ENCODE data around the gene FBXL17.

FBXL17 gene

DNA sequence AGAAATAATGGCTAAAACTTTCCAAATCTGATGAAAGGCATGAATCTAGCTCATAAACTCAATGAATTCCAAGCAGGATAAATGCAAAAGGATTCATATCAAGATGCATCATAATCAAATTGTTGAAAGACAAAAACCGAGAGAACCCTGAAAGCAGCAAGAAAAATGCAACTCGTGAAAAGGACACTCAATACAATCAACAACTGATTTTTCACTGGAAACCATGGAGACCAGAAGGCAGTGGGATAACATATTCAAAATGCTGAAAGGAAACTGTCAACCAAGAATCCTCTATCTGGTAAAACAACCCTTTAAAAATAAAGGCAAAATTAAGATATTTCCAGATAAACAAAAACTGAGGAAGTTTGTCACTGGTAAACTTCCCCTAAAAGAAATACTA lies 9.5 kb downstream of the FBXL17 start:
- no peak for DNase-seq

- no peak for DNase-seq
Observed at GRCh38 chr5:108371263-108371662, 10.6 kb downstream of the FBXL17 start.

DNA sequence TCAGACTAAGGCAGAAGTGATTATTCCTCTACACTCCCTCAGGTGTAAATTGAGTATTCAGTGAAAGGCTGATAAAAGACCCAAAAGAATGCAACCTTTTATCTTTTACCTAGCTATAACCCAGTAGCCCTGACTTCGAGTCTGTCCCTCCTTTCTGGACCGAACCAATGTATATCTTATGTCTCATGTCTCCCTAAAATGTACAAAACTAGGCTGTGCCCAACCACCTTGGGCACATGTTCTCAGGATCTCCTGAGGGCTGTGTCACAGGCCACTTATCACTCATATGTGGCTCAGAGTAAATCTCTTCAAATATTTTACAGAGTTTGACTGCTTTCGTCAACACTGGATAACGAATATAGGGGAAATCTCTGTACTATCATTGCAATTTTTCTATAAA lies 12.7 kb downstream of the FBXL17 start:
- DNase-seq, result no peak

DNA sequence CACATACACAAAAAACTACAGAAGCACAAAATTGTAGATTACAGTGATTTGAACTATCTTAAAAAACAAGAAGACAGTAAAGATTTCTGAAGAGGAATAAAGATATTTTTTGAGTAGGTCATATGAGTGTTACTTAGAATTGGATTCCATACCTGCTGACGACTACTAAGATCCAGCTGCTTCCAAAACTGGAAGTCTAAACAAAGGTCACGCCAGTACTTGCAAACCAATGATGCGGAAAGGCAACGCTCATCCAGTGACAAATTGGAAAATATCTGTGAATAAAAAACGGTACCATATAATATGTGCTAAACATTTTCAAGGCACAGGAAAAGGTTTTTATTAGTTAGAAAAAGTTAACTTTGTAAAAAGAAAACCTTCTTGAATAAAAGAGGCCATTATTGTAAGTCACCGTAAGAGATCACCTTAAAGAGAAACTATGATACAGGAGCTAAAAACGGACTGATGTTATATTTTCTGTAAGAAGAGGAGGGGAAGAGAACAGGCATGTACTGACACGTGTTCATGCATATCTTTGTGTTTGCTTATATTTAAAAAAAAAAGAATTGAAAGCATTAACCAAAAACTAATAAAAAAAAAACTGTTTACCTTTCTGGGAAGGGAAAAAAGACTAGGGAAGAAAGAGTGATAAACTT lies 14.1 kb downstream of the FBXL17 start:
- DNase-seq, result no peak

DNA sequence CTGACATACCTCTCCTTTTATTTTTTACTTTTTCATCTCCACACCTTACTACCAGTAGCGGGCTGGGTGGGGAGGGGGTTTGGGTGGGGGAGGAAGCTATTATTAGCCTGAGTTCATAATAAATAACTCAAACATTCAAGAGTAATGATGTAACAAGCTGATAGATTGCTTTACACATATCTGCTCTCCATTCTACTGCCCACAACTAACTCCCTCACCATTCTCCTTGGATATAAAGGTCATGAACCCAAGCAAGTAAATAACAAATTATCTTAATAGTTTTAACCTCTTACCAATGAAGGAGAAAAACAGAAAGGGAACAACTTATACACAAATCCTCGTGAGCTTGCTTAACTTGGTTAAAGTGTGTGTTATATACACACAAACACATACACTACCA lies 15.4 kb downstream of the FBXL17 start:
- DNase-seq, result no peak

- DNase-seq, result no peak
Observed at GRCh38 chr5:108361771-108362170, 20.1 kb downstream of the FBXL17 start.

DNA sequence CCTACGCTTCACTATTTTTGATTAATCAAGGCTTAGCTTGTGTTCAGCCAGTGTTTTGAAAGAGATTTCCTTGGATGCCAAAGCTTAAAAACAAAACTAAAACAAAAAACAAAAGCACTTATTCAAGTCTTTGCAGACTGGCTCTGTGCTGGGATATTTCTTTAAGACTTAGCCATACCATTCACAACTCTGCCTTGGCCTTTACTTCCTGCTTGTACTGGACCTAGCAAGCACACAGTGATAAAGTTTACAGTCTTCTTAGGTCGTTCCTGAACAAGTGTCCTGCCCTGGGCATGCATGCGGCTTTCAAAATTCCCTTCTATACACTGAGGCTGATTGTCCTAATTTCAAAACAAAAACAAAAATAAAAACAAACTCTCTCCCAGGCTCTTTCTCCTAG lies 20.7 kb downstream of the FBXL17 start:
- DNase-seq, result no peak

- no peak for DNase-seq
Observed at GRCh38 chr5:108360280-108360679, 21.6 kb downstream of the FBXL17 start.

DNA sequence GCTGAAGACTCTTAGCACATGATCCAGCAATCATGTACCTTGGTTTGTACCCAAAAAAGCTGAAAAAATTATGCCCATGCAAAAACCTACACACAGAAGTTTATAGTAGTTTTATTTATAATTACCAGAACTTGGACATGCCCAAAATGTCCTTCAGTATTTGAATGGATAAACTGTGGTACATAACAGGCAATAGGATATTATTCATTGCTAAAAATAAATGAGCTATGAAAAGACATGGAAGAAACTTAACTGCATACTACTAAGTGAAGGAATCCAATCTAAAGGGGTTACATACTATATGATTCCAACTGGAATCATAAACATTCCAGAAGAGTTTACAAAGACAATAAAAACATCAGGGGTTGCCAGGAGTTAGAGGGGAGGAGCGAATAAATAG lies 25.6 kb downstream of the FBXL17 start:
- no peak for DNase-seq

DNA sequence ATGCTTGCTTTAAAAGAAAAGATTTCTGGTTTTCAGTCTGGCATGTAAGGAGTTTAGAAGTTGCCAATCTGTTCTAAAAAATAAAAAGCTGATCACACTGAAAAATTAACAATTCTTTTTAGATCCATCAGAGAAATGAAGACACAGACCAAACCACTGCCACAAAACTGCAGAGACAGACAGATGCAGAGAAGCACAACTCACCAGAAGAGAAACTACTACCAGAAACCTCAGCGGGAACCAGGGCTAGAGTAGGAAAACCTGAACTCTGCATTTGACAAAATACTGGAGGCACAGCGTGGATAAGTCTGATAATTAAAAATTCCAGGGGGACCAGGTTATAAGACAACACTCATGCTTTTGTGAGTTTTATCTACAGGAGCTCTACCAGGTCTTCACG lies 28.8 kb downstream of the FBXL17 start:
- no peak for DNase-seq

- DNase-seq, result no peak
Observed at GRCh38 chr5:108345541-108346171, 36.2 kb downstream of the FBXL17 start.

DNA sequence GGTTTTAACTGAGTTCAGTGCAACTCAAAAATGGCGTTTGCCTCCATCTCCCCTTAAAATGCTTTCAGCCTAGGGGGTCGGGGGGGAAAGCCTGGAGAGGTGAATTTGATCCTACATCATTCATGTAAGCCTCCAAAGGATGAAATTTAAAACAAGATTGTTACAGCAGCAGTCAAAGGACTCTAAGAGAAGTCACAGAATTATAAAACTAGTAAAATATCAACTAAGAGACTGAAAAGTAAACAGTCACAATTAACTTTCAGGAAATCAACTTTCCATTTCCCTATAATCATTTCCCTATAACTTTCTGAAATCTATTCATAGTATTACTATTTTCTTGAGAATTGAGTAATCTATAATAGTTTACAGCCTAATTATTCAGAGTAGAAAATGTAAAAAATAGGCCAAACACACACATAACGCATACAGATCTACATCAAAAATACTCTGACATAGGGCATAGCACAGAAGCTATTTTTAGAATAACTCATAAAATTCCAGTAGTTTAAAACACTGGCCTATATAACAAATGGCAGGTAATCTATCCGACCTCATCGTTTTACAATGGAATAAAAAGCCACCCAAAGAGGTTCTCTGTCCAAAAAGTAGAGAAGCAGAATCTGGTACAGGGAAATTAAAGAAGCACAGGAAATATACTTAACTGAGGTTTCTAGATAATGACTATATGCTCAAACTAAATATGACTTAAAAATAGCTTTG lies 37.6 kb downstream of the FBXL17 start:
- no peak for DNase-seq

DNA sequence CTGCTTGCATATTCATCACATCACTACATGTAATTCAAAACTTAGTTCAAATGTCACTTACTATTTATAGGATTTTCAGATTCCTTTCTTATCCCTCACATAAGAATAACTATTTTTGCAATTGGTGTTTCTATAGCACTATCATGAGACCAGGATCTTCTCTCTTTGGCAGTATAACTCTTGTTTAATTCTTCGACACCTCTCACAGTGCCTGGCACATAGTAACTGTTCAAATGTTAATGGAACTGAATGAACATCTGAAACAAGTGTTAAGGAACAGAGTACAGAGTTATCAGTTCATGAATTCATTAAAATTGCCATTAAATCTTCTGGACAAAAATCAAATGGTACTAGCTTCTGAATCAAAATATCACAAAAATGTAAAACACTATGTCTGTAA lies 40.0 kb downstream of the FBXL17 start:
- no peak for DNase-seq

DNA sequence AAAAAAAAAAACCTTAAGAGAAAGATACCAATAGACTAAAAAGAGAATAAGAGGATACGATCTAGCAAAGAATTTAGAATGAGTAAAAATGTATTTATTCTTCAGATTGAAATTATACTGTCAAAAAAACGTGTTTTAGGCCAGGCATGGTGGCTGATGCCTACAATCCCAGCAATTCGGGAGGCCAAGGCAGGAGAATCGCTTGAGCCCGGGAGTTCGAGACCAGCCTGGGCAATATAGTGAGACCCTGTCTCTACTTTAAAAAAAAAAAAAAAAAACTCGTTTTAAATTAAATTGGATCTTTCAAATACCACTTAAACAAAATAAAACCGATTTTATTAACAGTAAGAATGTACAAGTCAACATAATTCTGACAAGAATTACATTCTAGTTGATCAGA lies 41.8 kb downstream of the FBXL17 start:
- no peak for DNase-seq

DNA sequence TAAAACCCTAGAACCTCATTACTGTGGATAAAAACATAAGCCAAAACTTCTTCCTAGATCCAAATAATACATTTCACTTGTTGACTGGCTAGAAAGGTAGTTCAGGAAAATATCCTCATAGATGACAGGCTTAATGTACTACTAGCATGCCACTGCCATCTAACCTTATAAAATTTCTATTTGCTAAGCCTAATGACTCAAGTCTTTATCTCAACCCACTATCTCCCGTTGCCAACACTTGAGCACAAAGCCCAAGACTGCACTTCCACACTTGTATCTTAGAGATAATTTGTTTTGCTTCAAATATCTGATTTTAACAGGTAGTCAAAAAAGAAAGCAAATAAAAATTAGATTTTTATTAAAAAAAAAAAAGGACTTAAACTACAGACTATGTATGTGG lies 42.7 kb downstream of the FBXL17 start:
- no peak for DNase-seq

GRCh38 chr5:108334225-108334624 lies 47.7 kb downstream of the FBXL17 start:
- no peak for DNase-seq

- DNase-seq, result no peak
Observed at GRCh38 chr5:108326982-108327381, 54.9 kb downstream of the FBXL17 start.

DNA sequence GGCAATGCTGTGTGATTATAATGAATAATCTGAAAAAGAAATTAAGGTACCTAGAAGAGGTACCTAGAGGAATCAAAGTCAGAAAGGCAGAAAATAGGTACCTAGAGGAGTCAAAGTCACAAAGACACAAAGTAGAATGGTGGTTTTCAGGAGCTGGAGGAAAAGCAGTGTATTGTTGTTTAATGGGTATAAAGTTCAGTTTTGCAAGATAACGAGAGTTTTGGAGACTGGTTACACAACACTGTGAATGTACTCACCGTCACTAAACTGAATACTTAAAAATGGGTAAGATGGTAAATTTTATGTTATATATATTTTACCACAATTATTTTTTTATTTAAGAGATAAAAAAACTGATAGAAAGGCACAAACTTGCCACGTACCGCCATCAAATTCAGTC lies 57.0 kb downstream of the FBXL17 start:
- DNase-seq, result no peak

- DNase-seq, result no peak
Observed at GRCh38 chr5:108321341-108321740, 60.6 kb downstream of the FBXL17 start.

- no peak for DNase-seq
Observed at GRCh38 chr5:108320231-108320630, 61.7 kb downstream of the FBXL17 start.

DNA sequence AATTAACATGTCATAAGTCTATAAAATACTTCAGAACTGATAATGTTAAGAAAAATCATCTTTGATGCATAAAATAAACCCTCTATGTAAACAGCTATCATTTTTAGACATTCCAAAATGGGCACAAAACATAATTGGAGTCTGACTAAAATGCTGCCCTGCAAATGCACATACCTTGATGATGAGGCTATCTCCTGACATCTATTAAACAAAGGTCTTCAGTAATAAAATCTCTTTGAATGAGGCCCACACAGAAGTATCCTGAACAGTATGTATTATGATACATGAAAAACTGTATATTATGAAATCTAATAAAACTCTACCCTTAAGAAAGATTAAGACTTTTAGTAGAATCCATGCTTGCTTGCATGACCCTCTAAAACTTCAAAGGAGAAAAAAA lies 66.1 kb downstream of the FBXL17 start:
- DNase-seq, result no peak

DNA sequence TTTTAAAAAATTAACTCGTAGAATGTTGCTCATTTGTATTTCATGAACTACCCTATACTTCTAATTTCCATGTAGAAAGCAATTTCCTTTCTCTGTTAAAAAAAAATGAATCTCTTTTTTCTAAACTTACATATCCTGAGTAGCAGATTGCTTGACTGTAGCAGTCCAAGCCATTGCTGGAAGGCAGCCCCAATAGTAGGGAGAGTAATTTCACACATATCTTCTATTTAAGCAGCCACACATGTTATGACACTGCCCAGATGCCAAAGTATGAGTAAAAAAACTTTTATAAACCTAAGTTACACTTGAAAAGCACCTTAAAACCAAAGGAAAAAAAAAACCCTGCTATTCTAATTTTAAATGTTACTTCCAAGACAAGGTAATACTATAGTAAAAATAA lies 69.6 kb downstream of the FBXL17 start:
- no peak for DNase-seq

- DNase-seq, result no peak
Observed at GRCh38 chr5:108311682-108312081, 70.2 kb downstream of the FBXL17 start.

- DNase-seq, result no peak
Observed at GRCh38 chr5:108303611-108304010, 78.3 kb downstream of the FBXL17 start.

GRCh38 chr5:108303086-108303485 lies 78.8 kb downstream of the FBXL17 start:
- DNase-seq, result no peak
